HepG2 (cell line): Measurements from ENCODE around the gene NSD1. TPM values are rescaled to one million over a fixed set of nuclear protein-coding genes. Genes with fewer than 3 reads are reported as not detected.

Source experiments
- AGO1 ChIP-seq: fragments of 200-400 bp; formaldehyde crosslinking; IDR thresholded peaks from 2 replicates; pipeline ENCODE4 v1.6.1; 2017; ENCODE audit warnings: mild to moderate bottlenecking, low read depth, low read length, moderate library complexity; ENCODE audit not compliant: poor library complexity, severe bottlenecking
- ARNT2 ChIP-seq: sonication (generic); formaldehyde crosslinking; IDR thresholded peaks from 2 replicates; pipeline ENCODE4 v1.8.0; 2022; ENCODE audit warnings: mild to moderate bottlenecking, low read depth, missing genetic modification reagents, moderate library complexity
- CBFB ChIP-seq: sonication (generic); formaldehyde crosslinking; IDR thresholded peaks from 2 replicates; pipeline ENCODE4 v1.4.0; 2020; ENCODE audit warnings: missing genetic modification reagents
- ISL2 ChIP-seq: sonication (generic); formaldehyde crosslinking; IDR thresholded peaks from 2 replicates; pipeline ENCODE4 v1.5.0; 2020; ENCODE audit warnings: missing genetic modification reagents
- MAF1 ChIP-seq: sonication (generic); formaldehyde crosslinking; IDR thresholded peaks from 2 replicates; pipeline ENCODE4 v1.5.0; 2020; ENCODE audit warnings: missing genetic modification reagents, borderline replicate concordance
- NFRKB ChIP-seq: fragments of 450-650 bp; IDR thresholded peaks from 2 replicates; pipeline ENCODE4 v1.6.1; 2017
- PHB2 ChIP-seq: fragments of 450-650 bp; IDR thresholded peaks from 2 replicates; pipeline ENCODE4 v1.6.1; 2018; ENCODE audit not compliant: partially characterized antibody
- SALL1 ChIP-seq: sonication (generic); formaldehyde crosslinking; IDR thresholded peaks from 2 replicates; pipeline ENCODE4 v1.8.0; 2022; ENCODE audit warnings: mild to moderate bottlenecking, missing genetic modification reagents
- SKIL ChIP-seq: sonication (generic); formaldehyde crosslinking; IDR thresholded peaks from 2 replicates; pipeline ENCODE4 v1.8.0; 2022; ENCODE audit warnings: missing genetic modification reagents, mild to moderate bottlenecking, moderate library complexity, borderline replicate concordance
- SMAD1 ChIP-seq: sonication (generic); formaldehyde crosslinking; IDR thresholded peaks from 2 replicates; pipeline ENCODE4 v1.4.0; 2020; ENCODE audit warnings: missing genetic modification reagents, low read depth, mild to moderate bottlenecking, borderline replicate concordance
- SP1 ChIP-seq, 2 experiments: fragments of 450-650 bp in 1 of 2; sonication (generic) in 1 of 2; formaldehyde crosslinking in 1 of 2; IDR thresholded peaks; 2 replicates each; pipeline versions ENCODE4 v1.4.0 to v1.6.1; 2016 to 2020; ENCODE audit warnings: missing genetic modification reagents in 1 of 2
- ZFP90 ChIP-seq: sonication (generic); formaldehyde crosslinking; IDR thresholded peaks from 2 replicates; pipeline ENCODE4 v1.8.0; 2022; ENCODE audit warnings: missing genetic modification reagents, mild to moderate bottlenecking, inconsistent platforms, borderline replicate concordance
- ZNF20 ChIP-seq: sonication (generic); formaldehyde crosslinking; IDR thresholded peaks from 2 replicates; pipeline ENCODE4 v1.4.0; 2020; ENCODE audit warnings: mild to moderate bottlenecking, moderate library complexity, missing genetic modification reagents
- ZNF563 ChIP-seq: sonication (generic); formaldehyde crosslinking; IDR thresholded peaks from 2 replicates; pipeline ENCODE4 v1.8.0; 2022; ENCODE audit warnings: mild to moderate bottlenecking, moderate library complexity, missing genetic modification reagents
- ZNF737 ChIP-seq: sonication (generic); formaldehyde crosslinking; IDR thresholded peaks from 2 replicates; pipeline ENCODE4 v1.5.0; 2020; ENCODE audit warnings: missing genetic modification reagents, mild to moderate bottlenecking, borderline replicate concordance
- ZNF746 ChIP-seq: sonication (generic); formaldehyde crosslinking; IDR thresholded peaks from 2 replicates; pipeline ENCODE4 v1.8.0; 2022; ENCODE audit warnings: mild to moderate bottlenecking, missing genetic modification reagents
- ZNF782 ChIP-seq: sonication (generic); formaldehyde crosslinking; IDR thresholded peaks from 2 replicates; pipeline ENCODE4 v1.4.0; 2020; ENCODE audit warnings: missing genetic modification reagents, mild to moderate bottlenecking, borderline replicate concordance
- ZNF800 ChIP-seq: sonication (generic); formaldehyde crosslinking; IDR thresholded peaks from 2 replicates; pipeline ENCODE4 v1.4.0; 2020; ENCODE audit warnings: missing genetic modification reagents
- ZNF816 ChIP-seq: sonication (generic); formaldehyde crosslinking; IDR thresholded peaks from 2 replicates; pipeline ENCODE4 v1.8.0; 2022; ENCODE audit warnings: missing genetic modification reagents, mild to moderate bottlenecking, borderline replicate concordance
- polyA plus RNA-seq, 8 experiments: library from polyadenylated mRNA; depleted of rRNA in 3 of 8; stranded (reverse) in 7 of 8; unstranded in 1 of 8; fragments of >200 nt; fragmentation: Illumina TruSeq in 4 of 8; extraction: Trizol in 4 of 8; gene quantifications; 2 replicates each; pipeline versions ENCODE4 v1.2.1 to v1.2.3, GENCODE V29; 2011 to 2016; ENCODE audit warnings: low read depth in 4 of 8, missing spikeins in 1 of 8, mixed read lengths in 1 of 8; ENCODE audit not compliant: insufficient read depth in 1 of 8
- total RNA-seq, 5 experiments: library from RNA; depleted of rRNA; stranded (reverse); fragments of >200 nt; fragmentation: Illumina TruSeq; extraction: Trizol; gene quantifications; 2 replicates each; pipeline ENCODE4 v1.2.3, GENCODE V29; 2016; ENCODE audit warnings: low read depth in 1 of 5
- TF ChIP-seq, protein P1 (sequence below): sonication (generic); formaldehyde crosslinking; IDR thresholded peaks from 2 replicates; pipeline ENCODE4 v1.4.0; 2020; ENCODE audit warnings: mild to moderate bottlenecking, missing genetic modification reagents

NSD1 gene
- total and polyA plus RNA-seq, 2 of the 13 experiments (the other 11 are each of a cell fraction or from before 2014, with no cell fraction given) = 0.01 to 0.09 TPM

GRCh38 chr5:177303121-177303924, 169.8 kb downstream of the NSD1 start, which contains the start of the genes PRELID1 and RAB24 (continued):
- TF ChIP-seq ZNF800 (CRISPR knock-in tag) = 0 out of 2 replicates have a peak, but pooled peaks have one; percentile 34
- no peak for TF ChIP-seq ZNF20 (CRISPR knock-in tag)
- peak; percentile 64; the same call in 1 of the 2 replicates for TF ChIP-seq CBFB (CRISPR knock-in tag)
- TF ChIP-seq ZFP90 = 0 out of 2 replicates have a peak, but pooled peaks have one; percentile 54
- TF ChIP-seq PHB2 = no peak
- TF ChIP-seq MAF1 = peak; percentile 57; the same call in 1 of the 2 replicates
- TF ChIP-seq SKIL (CRISPR knock-in tag) = peak; percentile 66
- no peak for TF ChIP-seq SP1 (IDR thresholded peaks at IDR 0.05)
- TF ChIP-seq SP1 (CRISPR knock-in tag; IDR thresholded peaks at IDR 0.05) = peak; percentile 95
- TF ChIP-seq SALL1 (CRISPR knock-in tag) = peak; percentile 64
- TF ChIP-seq ZNF816 = 0 out of 2 replicates have a peak, but pooled peaks have one; percentile 59
- peak; percentile 72; the same call in 1 of the 2 replicates for TF ChIP-seq SMAD1 (CRISPR knock-in tag)
- TF ChIP-seq, protein P1, sequence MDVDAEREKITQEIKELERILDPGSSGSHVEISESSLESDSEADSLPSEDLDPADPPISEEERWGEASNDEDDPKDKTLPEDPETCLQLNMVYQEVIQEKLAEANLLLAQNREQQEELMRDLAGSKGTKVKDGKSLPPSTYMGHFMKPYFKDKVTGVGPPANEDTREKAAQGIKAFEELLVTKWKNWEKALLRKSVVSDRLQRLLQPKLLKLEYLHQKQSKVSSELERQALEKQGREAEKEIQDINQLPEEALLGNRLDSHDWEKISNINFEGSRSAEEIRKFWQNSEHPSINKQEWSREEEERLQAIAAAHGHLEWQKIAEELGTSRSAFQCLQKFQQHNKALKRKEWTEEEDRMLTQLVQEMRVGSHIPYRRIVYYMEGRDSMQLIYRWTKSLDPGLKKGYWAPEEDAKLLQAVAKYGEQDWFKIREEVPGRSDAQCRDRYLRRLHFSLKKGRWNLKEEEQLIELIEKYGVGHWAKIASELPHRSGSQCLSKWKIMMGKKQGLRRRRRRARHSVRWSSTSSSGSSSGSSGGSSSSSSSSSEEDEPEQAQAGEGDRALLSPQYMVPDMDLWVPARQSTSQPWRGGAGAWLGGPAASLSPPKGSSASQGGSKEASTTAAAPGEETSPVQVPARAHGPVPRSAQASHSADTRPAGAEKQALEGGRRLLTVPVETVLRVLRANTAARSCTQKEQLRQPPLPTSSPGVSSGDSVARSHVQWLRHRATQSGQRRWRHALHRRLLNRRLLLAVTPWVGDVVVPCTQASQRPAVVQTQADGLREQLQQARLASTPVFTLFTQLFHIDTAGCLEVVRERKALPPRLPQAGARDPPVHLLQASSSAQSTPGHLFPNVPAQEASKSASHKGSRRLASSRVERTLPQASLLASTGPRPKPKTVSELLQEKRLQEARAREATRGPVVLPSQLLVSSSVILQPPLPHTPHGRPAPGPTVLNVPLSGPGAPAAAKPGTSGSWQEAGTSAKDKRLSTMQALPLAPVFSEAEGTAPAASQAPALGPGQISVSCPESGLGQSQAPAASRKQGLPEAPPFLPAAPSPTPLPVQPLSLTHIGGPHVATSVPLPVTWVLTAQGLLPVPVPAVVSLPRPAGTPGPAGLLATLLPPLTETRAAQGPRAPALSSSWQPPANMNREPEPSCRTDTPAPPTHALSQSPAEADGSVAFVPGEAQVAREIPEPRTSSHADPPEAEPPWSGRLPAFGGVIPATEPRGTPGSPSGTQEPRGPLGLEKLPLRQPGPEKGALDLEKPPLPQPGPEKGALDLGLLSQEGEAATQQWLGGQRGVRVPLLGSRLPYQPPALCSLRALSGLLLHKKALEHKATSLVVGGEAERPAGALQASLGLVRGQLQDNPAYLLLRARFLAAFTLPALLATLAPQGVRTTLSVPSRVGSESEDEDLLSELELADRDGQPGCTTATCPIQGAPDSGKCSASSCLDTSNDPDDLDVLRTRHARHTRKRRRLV (CRISPR knock-in tag) = no peak
- peak; percentile 91; the same call in 1 of the 2 replicates for TF ChIP-seq ZNF782 (CRISPR knock-in tag)
- TF ChIP-seq ZNF737 = no peak
- TF ChIP-seq ZNF563 (CRISPR knock-in tag) = peak; percentile 83
- TF ChIP-seq NFRKB = no peak
- peak; percentile 75 for TF ChIP-seq AGO1
- TF ChIP-seq ARNT2 = peak; percentile 92
- TF ChIP-seq ISL2 (CRISPR knock-in tag) = peak; percentile 75
- peak; percentile 50; the same call in 1 of the 2 replicates for TF ChIP-seq ZNF746 (CRISPR knock-in tag)
